Measurements from ENCODE around the gene PPP1R8.

Gene PPP1R8

DNA sequence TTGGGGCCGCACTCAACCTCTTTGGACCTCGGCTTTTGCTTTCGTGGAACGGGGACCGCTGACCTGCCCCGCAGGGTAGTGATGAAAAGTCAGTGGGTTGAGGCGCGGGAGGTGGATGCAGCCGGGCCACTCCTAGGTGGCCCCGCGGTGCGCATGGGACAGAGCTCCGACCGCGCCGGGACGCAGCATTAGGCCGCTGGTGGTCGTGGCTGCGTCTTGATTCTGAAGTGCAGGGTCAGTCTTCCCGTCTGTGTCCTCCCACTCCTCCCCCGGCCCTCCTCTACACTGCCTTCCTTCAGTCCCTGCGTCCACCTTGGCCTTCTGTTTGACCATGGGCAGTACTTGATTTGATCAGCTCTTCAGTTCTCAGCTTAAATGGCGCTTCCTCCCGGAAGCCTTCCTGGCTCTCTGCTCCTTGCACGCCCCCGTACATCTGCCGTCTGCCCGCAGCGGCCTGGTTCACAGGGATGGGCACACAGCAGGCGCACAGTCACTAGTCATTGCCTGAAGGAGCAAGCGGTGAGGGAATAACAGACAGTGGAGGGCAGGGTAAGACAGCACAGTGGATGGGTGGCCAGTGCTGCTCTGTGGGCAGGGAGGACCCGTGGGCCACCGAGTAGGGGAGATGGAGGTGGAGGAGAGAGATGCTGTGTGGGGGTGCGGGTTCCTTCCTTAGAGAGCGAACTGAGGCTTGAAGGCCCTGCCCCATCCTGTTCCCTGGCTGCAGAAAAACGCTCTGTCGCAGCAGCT lies 42.4 kb downstream of the PPP1R8 start:
- DNase-seq = peak; percentile 77

DNA sequence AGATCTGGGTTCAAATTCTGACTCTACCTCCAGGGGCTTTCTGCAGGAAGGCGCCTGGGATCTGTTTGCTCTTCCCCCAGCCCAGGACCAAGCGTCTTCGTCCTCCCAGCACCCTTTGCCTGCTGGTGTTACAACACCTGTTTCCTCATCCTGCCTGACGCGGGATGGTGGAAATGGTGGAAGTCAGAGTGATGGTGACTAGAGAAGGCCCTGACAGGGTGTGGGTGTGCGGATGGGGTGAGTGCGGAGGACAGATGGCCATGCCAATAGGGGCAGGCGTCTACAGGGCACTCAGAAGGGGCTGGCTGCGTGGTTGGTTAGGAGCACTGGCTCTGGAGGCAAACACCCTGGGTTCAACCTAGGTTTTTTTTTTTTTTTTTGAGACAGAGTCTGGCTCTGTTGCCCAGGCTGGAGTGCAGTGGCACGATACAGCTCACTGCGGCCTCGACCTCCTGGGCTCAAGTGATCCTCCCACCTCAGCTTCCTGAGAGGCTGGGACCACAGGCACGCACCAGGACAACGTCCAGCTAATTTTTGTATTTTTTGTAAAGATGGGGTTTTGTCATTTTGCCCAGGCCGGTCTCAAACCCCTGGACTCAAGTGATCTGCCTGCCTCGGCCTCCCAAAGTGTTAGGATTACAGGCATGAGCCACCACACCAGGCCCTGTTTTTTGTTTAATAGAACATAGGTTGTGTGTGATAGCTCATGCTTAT lies 43.2 kb downstream of the PPP1R8 start:
- DNase-seq = peak; percentile 92

GRCh38 chr1:27876341-27877114 lies 45.9 kb downstream of the PPP1R8 start:
- DNase-seq = no peak

- DNase-seq = no peak
Observed at GRCh38 chr1:27877115-27877416, 46.5 kb downstream of the PPP1R8 start.

GRCh38 chr1:27878039-27878438 lies 47.5 kb downstream of the PPP1R8 start:
- no peak for DNase-seq

DNA sequence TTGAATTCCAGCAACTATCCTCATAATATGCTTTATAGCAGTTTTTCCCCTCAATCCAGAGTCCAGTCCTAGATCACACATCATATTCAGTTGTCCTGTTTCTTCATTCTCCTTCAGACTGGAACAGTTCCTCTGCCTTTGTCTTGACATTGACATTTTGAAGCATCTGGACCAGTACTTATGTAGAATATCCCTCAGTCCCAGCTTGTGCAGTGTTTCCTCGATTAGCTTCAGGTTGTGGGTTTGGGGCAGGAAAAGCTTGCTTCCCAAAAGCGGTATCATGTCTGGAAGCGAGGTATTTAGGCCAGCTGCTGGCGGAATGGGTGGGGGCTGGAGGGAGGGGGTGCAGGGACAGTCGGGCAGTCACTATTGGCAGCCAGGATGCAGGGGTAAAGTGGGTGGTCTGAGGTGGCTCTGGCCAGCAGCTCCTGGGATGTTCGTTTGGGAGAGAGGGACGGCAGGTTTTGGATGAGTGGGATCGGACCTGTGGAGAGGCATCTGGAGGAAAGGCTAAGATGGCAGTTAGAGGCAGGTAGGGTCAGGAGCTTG lies 48.3 kb downstream of the PPP1R8 start:
- no peak for DNase-seq

- no peak for DNase-seq
Observed at GRCh38 chr1:27879374-27880082, 48.9 kb downstream of the PPP1R8 start.

DNA sequence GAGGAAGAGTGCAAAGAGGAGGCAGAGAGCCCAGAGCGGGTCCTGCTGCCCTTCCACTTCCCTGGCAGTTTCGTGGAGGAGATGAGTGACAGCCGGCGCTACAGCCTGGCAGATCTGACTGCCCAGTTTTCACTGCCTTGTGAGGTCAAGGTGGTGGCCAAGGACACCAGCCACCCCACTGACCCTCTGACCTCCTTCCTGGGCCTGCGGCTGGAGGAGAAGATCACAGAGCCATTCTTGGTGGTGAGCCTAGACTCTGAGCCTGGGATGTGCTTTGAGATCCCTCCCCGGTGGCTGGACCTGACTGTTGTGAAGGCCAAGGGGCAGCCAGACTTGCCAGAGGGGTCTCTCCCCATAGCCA lies 51.9 kb downstream of the PPP1R8 start:
- DNase-seq = no peak

DNA sequence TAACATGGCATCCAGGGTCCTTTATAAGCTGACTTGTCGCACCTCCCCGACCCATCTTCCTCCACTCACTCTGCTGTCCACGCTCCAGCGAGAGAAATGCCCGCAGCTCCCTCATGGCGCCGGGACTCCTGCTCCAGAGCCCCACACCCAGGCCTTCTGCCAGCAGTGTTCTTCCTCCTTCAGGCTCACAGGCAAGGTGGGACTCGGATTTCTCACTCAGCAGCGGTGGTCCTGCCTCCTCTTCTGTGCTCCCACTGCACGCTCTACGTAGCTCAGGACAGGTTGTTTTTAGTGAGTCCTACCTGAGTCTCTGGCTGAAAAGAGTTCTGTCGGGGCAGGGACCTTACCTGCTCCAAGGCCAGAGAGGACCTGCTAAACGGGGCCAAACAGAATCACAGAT lies 53.0 kb downstream of the PPP1R8 start:
- DNase-seq = no peak

GRCh38 chr1:27884006-27884954 lies 53.7 kb downstream of the PPP1R8 start:
- DNase-seq = peak; percentile 91

DNA sequence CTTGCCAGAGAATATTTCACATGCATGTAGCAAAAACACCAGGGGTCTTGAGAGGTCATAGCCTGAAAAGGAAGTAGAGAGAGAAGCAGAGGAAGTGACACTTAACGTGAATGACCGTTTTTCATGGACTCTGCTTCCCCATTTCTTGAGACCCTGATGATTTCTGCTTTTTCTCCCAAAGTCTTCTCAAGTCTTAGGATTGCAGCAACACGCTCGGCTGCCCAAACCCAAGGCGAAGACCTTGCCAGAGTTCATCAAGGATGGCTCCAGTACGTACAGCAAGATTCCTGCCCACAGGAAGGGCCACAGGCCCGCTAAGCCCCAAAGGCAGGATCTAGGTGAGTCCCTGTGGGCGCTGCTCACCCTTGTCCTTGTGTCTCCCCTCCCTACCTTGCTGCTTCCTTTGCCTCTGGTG lies 54.5 kb downstream of the PPP1R8 start:
- peak; percentile 94 for DNase-seq

GRCh38 chr1:27885621-27886352 lies 55.2 kb downstream of the PPP1R8 start:
- peak; percentile 98 for DNase-seq

- no peak for DNase-seq
Observed at GRCh38 chr1:27886353-27886679, 55.7 kb downstream of the PPP1R8 start.

- no peak for DNase-seq
Observed at GRCh38 chr1:27886744-27887143, 56.2 kb downstream of the PPP1R8 start.

DNA sequence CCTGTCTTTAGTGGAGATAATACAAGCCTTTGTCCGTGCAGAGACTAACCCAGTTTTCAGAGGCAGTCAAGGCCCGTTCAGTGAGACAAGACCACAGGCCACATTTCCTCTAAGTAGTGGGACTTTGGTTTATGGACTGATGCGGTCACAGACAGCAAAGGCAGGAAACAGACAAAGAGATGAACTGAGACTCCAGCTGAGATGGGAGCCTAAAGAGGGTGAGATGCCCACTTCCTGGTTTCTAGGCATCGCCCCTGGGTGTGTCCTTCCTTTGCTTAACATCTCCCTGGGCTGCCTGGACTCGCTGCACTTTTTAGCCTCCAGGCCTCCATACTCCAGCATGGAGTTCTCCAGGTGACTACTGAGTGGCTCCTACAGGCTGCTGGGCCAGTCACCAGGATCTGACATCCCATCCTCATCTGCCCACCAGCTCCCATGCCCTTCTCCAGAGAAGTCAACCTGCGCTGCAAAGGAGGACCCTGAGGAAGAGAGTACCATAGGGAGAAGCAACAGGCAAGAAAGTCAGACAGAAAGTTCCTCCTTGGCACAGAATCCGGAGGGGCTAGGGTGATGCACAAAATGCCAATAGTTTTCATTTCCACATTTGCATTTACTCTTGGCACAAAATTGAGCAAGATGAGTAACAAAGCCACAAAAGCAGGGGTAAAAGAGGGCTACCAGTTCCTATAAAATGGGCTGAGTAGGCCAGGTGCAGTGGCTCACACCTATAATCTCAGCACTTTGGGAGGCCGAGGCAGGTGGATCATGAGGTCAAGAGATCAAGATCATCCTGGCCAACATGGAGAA lies 56.8 kb downstream of the PPP1R8 start:
- peak; percentile 70 for DNase-seq

DNA sequence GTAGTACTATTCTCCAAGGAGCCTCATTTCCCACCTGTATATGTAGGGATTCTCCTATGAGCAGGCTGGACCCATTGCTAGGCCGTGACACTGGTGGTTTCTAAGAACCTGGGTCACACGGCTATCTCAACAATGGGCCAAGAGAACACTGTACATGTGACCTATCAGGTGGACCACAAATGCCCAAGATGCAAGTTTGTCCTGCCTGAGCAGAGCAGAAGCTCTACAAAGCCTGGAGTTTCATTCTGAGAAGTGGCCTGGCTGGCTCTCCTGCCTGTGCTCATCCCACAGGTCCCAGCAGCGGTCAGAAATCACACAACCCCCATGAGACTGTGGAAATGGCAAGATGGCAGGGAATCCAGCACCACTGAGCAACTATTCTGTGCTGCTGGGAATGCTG lies 58.9 kb downstream of the PPP1R8 start:
- DNase-seq = no peak

GRCh38 chr1:27891196-27891889 lies 60.8 kb downstream of the PPP1R8 start:
- peak; percentile 96 for DNase-seq

DNA sequence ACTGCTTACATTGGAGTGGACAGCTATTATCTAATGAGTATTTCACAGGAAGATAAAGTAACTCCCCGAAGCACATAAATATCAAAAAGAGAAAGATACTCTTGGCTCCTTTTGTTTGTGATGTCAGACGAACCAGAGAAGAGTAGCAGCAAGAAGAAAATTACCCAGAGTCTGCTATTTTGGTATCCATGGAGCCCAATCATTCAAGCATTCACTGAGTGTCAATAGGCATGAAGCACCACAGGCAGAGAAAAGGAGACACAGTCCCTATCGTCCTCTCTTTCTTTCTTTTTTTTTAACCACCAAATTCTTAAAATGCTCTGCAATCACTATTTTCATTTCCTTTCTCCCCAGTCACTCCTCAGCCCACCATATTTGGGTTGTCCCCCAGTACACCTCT lies 63.9 kb downstream of the PPP1R8 start:
- no peak for DNase-seq
